Tibial nerve (tissue), 4 donors: ENCODE data around the gene CCDC188. TPM values are rescaled to one million over a fixed set of nuclear protein-coding genes. Genes with fewer than 3 reads are reported as not detected.

Experiments used
- DNase-seq, 2 donors: peaks; one replicate each; pipeline ENCODE4 v3.0.0-alpha.2; 2019; ENCODE audit warnings: low spot score in 2 of 2
- H3K27ac ChIP-seq, 4 donors: fragments of 200-600 bp; sonication (generic) in 3 of 4; one replicate each; pipeline ENCODE4 v1.5.1; 2017 to 2019; ENCODE audit warnings: mild to moderate bottlenecking in 1 of 4
- H3K27me3 ChIP-seq, 2 donors: fragments of 200-600 bp; sonication (generic) in 1 of 2; one replicate each; pipeline versions ENCODE4 v1.5.1 to v1.6.0; 2017 to 2019
- H3K36me3 ChIP-seq, 3 donors: fragments of 200-600 bp; sonication (generic); one replicate each; pipeline ENCODE4 v1.5.1; 2018 to 2019
- H3K4me1 ChIP-seq, 4 donors: fragments of 200-600 bp; sonication (generic) in 3 of 4; one replicate each; pipeline ENCODE4 v1.5.1; 2017 to 2019
- H3K4me3 ChIP-seq, 4 donors: fragments of 200-600 bp; sonication (generic) in 3 of 4; one replicate each; pipeline ENCODE4 v1.5.1; 2017 to 2019; ENCODE audit warnings: mild to moderate bottlenecking in 1 of 4, moderate library complexity in 1 of 4
- H3K9me3 ChIP-seq, 4 donors: fragments of 200-600 bp; sonication (generic) in 3 of 4; one replicate each; pipeline ENCODE4 v1.5.1; 2017 to 2019
- CTCF ChIP-seq, 5 experiments: fragments of 200-600 bp in 3 of 5; fragments of 450-650 bp in 2 of 5; sonication (generic) in 3 of 5; IDR thresholded peaks; one replicate each; pipeline ENCODE4 v1.5.1; 2016 to 2019; ENCODE audit warnings: antibody characterized with exemption in 5 of 5, mild to moderate bottlenecking in 3 of 5, moderate library complexity in 2 of 5
- EP300 ChIP-seq, 2 donors: sonication (generic); formaldehyde crosslinking; IDR thresholded peaks; one replicate each; pipeline ENCODE4 v1.6.1; 2017; ENCODE audit warnings: antibody characterized with exemption in 2 of 2, mild to moderate bottlenecking in 1 of 2
- POLR2A ChIP-seq, 2 donors: fragments of 450-650 bp; IDR thresholded peaks; one replicate each; pipeline ENCODE4 v1.6.1; 2017; ENCODE audit warnings: antibody characterized with exemption in 2 of 2, mild to moderate bottlenecking in 2 of 2, moderate library complexity in 2 of 2
- WGBS, 2 donors: methylation state at CpG; one replicate each; pipeline ENCODE4 v1.1.5; 2018; 5-methylcytosine and 5-hydroxymethylcytosine counted together
- total RNA-seq, 4 donors: library from RNA; depleted of rRNA; stranded (reverse); fragments of >200 nt; gene quantifications; one replicate each; pipeline ENCODE4 v1.1.0, GENCODE V29; 2016

Gene CCDC188
- total RNA-seq, 4 donors from 2014 or later = 1.5 to 12.4 (median 6.6) TPM

GRCh38 chr22:20173772-20174171 is 22.9 kb upstream of the CCDC188 start:
- Histone ChIP-seq H3K4me3 (no peak overlapping the region), H3K27me3 (no peaks in the 10 kb centered on the region), H3K4me1 (no peaks in the 10 kb centered on the region), H3K36me3 (no peaks in the 10 kb centered on the region), H3K27ac (no peak overlapping the region), H3K9me3 (no peaks in the 10 kb centered on the region)
- DNase-seq = no peak
- 74% methylated on average over 10 of the region's 10 CpGs; no CpG with 5 or more reads in 1 of the 2 donors for WGBS, 2 donors
- TF ChIP-seq CTCF (IDR thresholded peaks at IDR 0.05) = no peak
- no peak for TF ChIP-seq EP300 (IDR thresholded peaks at IDR 0.05)
- TF ChIP-seq POLR2A (IDR thresholded peaks at IDR 0.05) = no peak

- DNase-seq = no peak
- Histone ChIP-seq H3K36me3 (no peaks in the 10 kb centered on the region), H3K27me3 (no peaks in the 10 kb centered on the region), H3K4me3 (no peak overlapping the region), H3K9me3 (no peaks in the 10 kb centered on the region), H3K27ac (no peak overlapping the region), H3K4me1 (no peaks in the 10 kb centered on the region)
- 84 to 86% methylated on average over 6 to 8 of the region's 11 CpGs for WGBS, 2 donors
- TF ChIP-seq CTCF (IDR thresholded peaks at IDR 0.05) = no peak
- no peak for TF ChIP-seq POLR2A (IDR thresholded peaks at IDR 0.05)
- no peak for TF ChIP-seq EP300 (IDR thresholded peaks at IDR 0.05)
Observed at GRCh38 chr22:20173246-20173645, 22.4 kb upstream of the CCDC188 start.

GRCh38 chr22:20172141-20172613 is 21.3 kb upstream of the CCDC188 start:
- WGBS, 2 donors = 91 to 92% methylated on average over 9 to 10 of the region's 10 CpGs

GRCh38 chr22:20171288-20172140 is 20.7 kb upstream of the CCDC188 start:
- no peak for TF ChIP-seq POLR2A (IDR thresholded peaks at IDR 0.05)
- TF ChIP-seq CTCF (IDR thresholded peaks at IDR 0.05) = no peak
- TF ChIP-seq EP300 (IDR thresholded peaks at IDR 0.05) = no peak
- Histone ChIP-seq H3K36me3 (no peaks in the 10 kb centered on the region), H3K9me3 (no peaks in the 10 kb centered on the region), H3K4me3 (no peak overlapping the region), H3K4me1 (no peaks in the 10 kb centered on the region), H3K27ac (no peak overlapping the region), H3K27me3 (no peaks in the 10 kb centered on the region)
- no peak for DNase-seq
- WGBS, 2 donors = 85 to 87% methylated on average over 9 to 12 of the region's 12 CpGs

More at GRCh38 chr22:20172141-20172613, 21.3 kb upstream of the CCDC188 start:
- DNase-seq = no peak
- H3K36me3 ChIP-seq = no peaks in the 10 kb centered on the region
- no peak overlapping the region for H3K27ac ChIP-seq
- H3K9me3 ChIP-seq = no peaks in the 10 kb centered on the region
- no peaks in the 10 kb centered on the region for H3K4me1 ChIP-seq
- TF ChIP-seq EP300 (IDR thresholded peaks at IDR 0.05) (no peak), CTCF (IDR thresholded peaks at IDR 0.05) (no peak), POLR2A (IDR thresholded peaks at IDR 0.05) (no peak)
- H3K27me3 ChIP-seq = no peaks in the 10 kb centered on the region
- no peak overlapping the region for H3K4me3 ChIP-seq

- no peak for TF ChIP-seq CTCF (IDR thresholded peaks at IDR 0.05)
- TF ChIP-seq EP300 (IDR thresholded peaks at IDR 0.05) = no peak
- TF ChIP-seq POLR2A (IDR thresholded peaks at IDR 0.05) = no peak
- WGBS, 2 donors = 79 to 90% methylated on average over 5 to 7 of the region's 13 CpGs
- Histone ChIP-seq H3K9me3 (no peaks in the 10 kb centered on the region), H3K4me3 (no peak overlapping the region), H3K36me3 (no peaks in the 10 kb centered on the region), H3K4me1 (no peaks in the 10 kb centered on the region), H3K27me3 (no peaks in the 10 kb centered on the region), H3K27ac (no peak overlapping the region)
- no peak for DNase-seq
Observed at GRCh38 chr22:20170170-20170569, 19.3 kb upstream of the CCDC188 start.
